ENCODE data around the gene GUCY1B1.

DNA sequence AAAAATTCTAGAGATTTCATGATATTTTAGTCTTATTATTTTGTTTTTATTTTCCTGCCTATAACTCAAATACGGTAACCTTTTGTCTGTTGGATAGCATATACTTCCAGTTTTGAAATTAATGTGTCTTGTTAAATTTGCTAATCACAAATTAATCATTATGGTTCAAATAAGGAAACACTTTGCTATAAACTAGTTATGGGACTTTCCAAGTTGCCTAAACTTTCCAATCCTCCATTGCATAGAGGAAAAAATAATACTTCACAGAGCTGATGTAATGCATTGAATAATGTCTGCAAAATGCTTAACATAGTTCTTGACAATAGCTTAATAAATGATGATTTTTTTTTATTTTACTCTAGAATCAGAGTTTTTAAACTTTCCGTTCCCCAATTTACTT, 4.7 kb downstream of the GUCY1B1 start:
- TF ChIP-seq MAFK (IDR thresholded peaks at IDR 0.05; ENCODE audit: partially characterized antibody), result no peak
- TF ChIP-seq, protein P1, sequence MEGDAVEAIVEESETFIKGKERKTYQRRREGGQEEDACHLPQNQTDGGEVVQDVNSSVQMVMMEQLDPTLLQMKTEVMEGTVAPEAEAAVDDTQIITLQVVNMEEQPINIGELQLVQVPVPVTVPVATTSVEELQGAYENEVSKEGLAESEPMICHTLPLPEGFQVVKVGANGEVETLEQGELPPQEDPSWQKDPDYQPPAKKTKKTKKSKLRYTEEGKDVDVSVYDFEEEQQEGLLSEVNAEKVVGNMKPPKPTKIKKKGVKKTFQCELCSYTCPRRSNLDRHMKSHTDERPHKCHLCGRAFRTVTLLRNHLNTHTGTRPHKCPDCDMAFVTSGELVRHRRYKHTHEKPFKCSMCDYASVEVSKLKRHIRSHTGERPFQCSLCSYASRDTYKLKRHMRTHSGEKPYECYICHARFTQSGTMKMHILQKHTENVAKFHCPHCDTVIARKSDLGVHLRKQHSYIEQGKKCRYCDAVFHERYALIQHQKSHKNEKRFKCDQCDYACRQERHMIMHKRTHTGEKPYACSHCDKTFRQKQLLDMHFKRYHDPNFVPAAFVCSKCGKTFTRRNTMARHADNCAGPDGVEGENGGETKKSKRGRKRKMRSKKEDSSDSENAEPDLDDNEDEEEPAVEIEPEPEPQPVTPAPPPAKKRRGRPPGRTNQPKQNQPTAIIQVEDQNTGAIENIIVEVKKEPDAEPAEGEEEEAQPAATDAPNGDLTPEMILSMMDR (IDR thresholded peaks at IDR 0.05), result no peak
- TF ChIP-seq MAX (IDR thresholded peaks at IDR 0.05), result no peak
- TF ChIP-seq NPAS2 (CRISPR knock-in tag; IDR thresholded peaks at IDR 0.05; ENCODE audit: borderline replicate concordance), result no peak
- no peak for TF ChIP-seq PHF8 (IDR thresholded peaks at IDR 0.05; ENCODE audit: borderline replicate concordance, low read depth)
- TF ChIP-seq GATA3 (IDR thresholded peaks at IDR 0.05; ENCODE audit: borderline replicate concordance), result no peak
- TF ChIP-seq POLR2A (IDR thresholded peaks at IDR 0.05; ENCODE audit: low read length), result no peak
- no peak for TF ChIP-seq BHLHE40 (IDR thresholded peaks at IDR 0.05; ENCODE audit: low read depth, low read length)
- TF ChIP-seq EP300 (IDR thresholded peaks at IDR 0.05), result no peak
- TF ChIP-seq, protein P2, sequence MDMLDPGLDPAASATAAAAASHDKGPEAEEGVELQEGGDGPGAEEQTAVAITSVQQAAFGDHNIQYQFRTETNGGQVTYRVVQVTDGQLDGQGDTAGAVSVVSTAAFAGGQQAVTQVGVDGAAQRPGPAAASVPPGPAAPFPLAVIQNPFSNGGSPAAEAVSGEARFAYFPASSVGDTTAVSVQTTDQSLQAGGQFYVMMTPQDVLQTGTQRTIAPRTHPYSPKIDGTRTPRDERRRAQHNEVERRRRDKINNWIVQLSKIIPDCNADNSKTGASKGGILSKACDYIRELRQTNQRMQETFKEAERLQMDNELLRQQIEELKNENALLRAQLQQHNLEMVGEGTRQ (IDR thresholded peaks at IDR 0.05), result no peak
- no peak for TF ChIP-seq CHD2 (IDR thresholded peaks at IDR 0.05; ENCODE audit: low read length, partially characterized antibody)
- TF ChIP-seq, protein P3, sequence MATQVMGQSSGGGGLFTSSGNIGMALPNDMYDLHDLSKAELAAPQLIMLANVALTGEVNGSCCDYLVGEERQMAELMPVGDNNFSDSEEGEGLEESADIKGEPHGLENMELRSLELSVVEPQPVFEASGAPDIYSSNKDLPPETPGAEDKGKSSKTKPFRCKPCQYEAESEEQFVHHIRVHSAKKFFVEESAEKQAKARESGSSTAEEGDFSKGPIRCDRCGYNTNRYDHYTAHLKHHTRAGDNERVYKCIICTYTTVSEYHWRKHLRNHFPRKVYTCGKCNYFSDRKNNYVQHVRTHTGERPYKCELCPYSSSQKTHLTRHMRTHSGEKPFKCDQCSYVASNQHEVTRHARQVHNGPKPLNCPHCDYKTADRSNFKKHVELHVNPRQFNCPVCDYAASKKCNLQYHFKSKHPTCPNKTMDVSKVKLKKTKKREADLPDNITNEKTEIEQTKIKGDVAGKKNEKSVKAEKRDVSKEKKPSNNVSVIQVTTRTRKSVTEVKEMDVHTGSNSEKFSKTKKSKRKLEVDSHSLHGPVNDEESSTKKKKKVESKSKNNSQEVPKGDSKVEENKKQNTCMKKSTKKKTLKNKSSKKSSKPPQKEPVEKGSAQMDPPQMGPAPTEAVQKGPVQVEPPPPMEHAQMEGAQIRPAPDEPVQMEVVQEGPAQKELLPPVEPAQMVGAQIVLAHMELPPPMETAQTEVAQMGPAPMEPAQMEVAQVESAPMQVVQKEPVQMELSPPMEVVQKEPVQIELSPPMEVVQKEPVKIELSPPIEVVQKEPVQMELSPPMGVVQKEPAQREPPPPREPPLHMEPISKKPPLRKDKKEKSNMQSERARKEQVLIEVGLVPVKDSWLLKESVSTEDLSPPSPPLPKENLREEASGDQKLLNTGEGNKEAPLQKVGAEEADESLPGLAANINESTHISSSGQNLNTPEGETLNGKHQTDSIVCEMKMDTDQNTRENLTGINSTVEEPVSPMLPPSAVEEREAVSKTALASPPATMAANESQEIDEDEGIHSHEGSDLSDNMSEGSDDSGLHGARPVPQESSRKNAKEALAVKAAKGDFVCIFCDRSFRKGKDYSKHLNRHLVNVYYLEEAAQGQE (IDR thresholded peaks at IDR 0.05), result no peak
